Measurements from ENCODE around the gene DST. TPM values are rescaled to one million over a fixed set of nuclear protein-coding genes. Genes with fewer than 3 reads are reported as not detected.

Gene DST
- total RNA-seq, 1 donor from 2014 or later: 259 TPM

DNA sequence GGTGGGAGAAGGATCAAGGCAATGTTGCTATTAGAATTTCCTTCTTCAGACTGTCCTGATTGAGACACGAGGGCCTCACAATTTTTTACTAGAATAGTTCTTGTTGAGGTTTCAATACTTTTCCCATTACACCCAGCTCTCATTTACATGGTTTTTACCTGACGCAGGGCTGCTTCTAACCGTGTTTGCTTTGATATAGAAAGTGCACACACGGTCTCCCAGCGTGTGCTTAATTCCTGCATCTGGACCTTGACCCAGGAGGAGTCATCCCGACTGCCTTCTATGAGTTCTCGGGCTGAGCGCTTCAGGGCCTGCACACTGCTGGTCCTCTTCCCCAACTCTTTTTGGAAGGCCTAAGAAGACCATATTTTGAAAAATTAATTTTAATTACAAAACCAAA lies 160.2 kb downstream of the DST start:
- peaks cover 42% of the 10 kb centered on the region for H3K36me3 Mint-ChIP-seq
- H4K20me1 ChIP-seq (ENCODE audit: low read depth): no peaks in the 10 kb centered on the region

DNA sequence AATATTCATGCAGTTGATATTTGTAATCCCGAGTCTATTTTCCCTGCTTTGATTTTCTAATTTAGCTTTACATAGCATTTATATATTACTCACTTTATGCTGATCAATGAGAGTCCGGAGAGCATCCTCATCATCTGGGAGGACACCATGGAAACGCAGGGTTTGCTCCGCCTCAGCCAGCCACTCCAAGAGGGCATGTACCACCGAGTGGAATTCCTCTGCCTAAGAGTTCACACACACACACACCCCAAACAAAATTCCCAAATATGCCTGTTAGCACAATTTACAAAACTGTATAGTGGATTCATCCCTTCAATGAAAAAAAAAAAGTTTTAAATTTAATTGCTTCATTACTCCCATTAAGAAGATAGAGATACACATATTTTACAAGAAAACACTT lies 160.7 kb downstream of the DST start:
- H2AFZ ChIP-seq (replicated peaks): no peak overlapping the region
- H3K27ac ChIP-seq: no peak overlapping the region
- no peaks in the 10 kb centered on the region for H3K79me2 ChIP-seq (ENCODE audit: low read depth)
- H3K4me2 ChIP-seq: no peak overlapping the region
- no peak overlapping the region for H3K4me3 ChIP-seq
- no peaks in the 10 kb centered on the region for H3K9me3 ChIP-seq (ENCODE audit: low read depth)
- H3F3A ChIP-seq (ENCODE audit: low read depth): no peaks in the 10 kb centered on the region
- TF ChIP-seq, protein P1, sequence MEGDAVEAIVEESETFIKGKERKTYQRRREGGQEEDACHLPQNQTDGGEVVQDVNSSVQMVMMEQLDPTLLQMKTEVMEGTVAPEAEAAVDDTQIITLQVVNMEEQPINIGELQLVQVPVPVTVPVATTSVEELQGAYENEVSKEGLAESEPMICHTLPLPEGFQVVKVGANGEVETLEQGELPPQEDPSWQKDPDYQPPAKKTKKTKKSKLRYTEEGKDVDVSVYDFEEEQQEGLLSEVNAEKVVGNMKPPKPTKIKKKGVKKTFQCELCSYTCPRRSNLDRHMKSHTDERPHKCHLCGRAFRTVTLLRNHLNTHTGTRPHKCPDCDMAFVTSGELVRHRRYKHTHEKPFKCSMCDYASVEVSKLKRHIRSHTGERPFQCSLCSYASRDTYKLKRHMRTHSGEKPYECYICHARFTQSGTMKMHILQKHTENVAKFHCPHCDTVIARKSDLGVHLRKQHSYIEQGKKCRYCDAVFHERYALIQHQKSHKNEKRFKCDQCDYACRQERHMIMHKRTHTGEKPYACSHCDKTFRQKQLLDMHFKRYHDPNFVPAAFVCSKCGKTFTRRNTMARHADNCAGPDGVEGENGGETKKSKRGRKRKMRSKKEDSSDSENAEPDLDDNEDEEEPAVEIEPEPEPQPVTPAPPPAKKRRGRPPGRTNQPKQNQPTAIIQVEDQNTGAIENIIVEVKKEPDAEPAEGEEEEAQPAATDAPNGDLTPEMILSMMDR (IDR thresholded peaks at IDR 0.05): no peak
- TF ChIP-seq EZH2 (IDR thresholded peaks at IDR 0.05) (no peak), EZH2phosphoT487 (IDR thresholded peaks at IDR 0.05) (no peak)
- H4K20me1 ChIP-seq (ENCODE audit: low read depth): no peaks in the 10 kb centered on the region
- DNase-seq (ENCODE audit: low spot score): no peak
- H3K36me3 ChIP-seq: peaks cover 44% of the 10 kb centered on the region
- no peak overlapping the region for H3K9ac ChIP-seq
- no peaks in the 10 kb centered on the region for H3K9me3 Mint-ChIP-seq
- no peaks in the 10 kb centered on the region for H3K27me3 ChIP-seq
- peaks cover 5% of the 10 kb centered on the region for H3K4me1 Mint-ChIP-seq
- H3K27me3 Mint-ChIP-seq (ENCODE audit: insufficient read depth, low read depth): no peaks in the 10 kb centered on the region
- no peaks in the 10 kb centered on the region for H3K4me1 ChIP-seq
- H3K27ac Mint-ChIP-seq: no peak overlapping the region
- H3K36me3 Mint-ChIP-seq: peaks cover 45% of the 10 kb centered on the region
- no peak overlapping the region for H3K4me3 Mint-ChIP-seq

More for the DNA sequence above, 160.2 kb downstream of the DST start:
- Histone ChIP-seq H3K27me3 (no peaks in the 10 kb centered on the region), H3K4me3 (no peak overlapping the region), H3F3A (ENCODE audit: low read depth) (no peaks in the 10 kb centered on the region), H3K79me2 (ENCODE audit: low read depth) (no peaks in the 10 kb centered on the region), H3K9ac (no peak overlapping the region), H3K9me3 (ENCODE audit: low read depth) (no peaks in the 10 kb centered on the region), H3K4me1 (no peaks in the 10 kb centered on the region), H3K4me2 (no peak overlapping the region), H3K27ac (no peak overlapping the region), H2AFZ (replicated peaks) (no peak overlapping the region), H3K36me3 (peaks cover 47% of the 10 kb centered on the region)
- no peaks in the 10 kb centered on the region for H3K27me3 Mint-ChIP-seq (ENCODE audit: insufficient read depth, low read depth)
- TF ChIP-seq EZH2phosphoT487 (IDR thresholded peaks at IDR 0.05): no peak
- no peak for TF ChIP-seq EZH2 (IDR thresholded peaks at IDR 0.05)
- TF ChIP-seq, protein P1 (IDR thresholded peaks at IDR 0.05): no peak
- H3K9me3 Mint-ChIP-seq: no peaks in the 10 kb centered on the region
- H3K4me3 Mint-ChIP-seq: no peak overlapping the region
- H3K27ac Mint-ChIP-seq: no peak overlapping the region
- peaks cover 5% of the 10 kb centered on the region for H3K4me1 Mint-ChIP-seq
- no peak for DNase-seq (ENCODE audit: low spot score)

DNA sequence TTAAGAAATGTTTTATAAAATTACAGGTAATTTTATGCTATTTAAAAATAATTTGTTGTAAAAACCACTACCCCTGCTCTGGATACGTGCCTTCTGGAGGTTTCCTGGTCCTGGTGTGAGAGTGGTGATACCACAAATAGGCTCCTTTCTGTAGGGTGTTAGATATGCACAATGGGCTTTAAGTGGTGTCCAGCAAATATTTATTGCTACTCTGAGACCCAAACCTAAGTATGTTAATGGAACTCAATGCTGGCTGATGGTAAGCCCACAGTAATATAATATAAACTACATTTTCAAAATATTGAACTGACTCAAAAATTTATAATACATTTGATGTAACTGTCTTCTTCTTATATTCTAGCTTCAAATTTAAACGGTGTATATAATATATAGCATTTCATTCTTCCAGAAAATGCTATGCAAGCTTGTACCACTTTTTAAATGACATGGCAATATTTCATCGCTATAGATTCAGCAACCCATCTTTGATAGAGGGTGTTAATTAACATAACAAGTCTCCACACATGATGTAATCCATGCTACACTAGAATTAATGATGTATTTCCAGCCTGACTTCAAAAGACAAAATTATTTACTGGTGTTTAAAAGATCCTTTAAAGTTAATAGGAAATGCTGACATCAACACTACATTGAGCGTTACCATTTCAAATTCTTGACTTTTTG lies 161.9 kb downstream of the DST start:
- H3K4me3 Mint-ChIP-seq: no peak overlapping the region
- H3K27ac Mint-ChIP-seq: no peak overlapping the region
- TF ChIP-seq EZH2phosphoT487 (IDR thresholded peaks at IDR 0.05) (no peak), EZH2 (IDR thresholded peaks at IDR 0.05) (no peak)
- TF ChIP-seq, protein P1 (IDR thresholded peaks at IDR 0.05): no peak
- H3K9me3 ChIP-seq (ENCODE audit: low read depth): no peaks in the 10 kb centered on the region
- peaks cover 42% of the 10 kb centered on the region for H3K36me3 Mint-ChIP-seq
- H3K79me2 ChIP-seq (ENCODE audit: low read depth): no peaks in the 10 kb centered on the region
- no peaks in the 10 kb centered on the region for H4K20me1 ChIP-seq (ENCODE audit: low read depth)
- H3K9me3 Mint-ChIP-seq: no peaks in the 10 kb centered on the region
- no peaks in the 10 kb centered on the region for H3F3A ChIP-seq (ENCODE audit: low read depth)
- H2AFZ ChIP-seq (replicated peaks): no peak overlapping the region
- H3K36me3 ChIP-seq: peaks cover 43% of the 10 kb centered on the region
- H3K27me3 Mint-ChIP-seq (ENCODE audit: insufficient read depth, low read depth): no peaks in the 10 kb centered on the region
- H3K27me3 ChIP-seq: no peaks in the 10 kb centered on the region
- H3K9ac ChIP-seq: no peak overlapping the region
- H3K4me1 Mint-ChIP-seq: peaks cover 5% of the 10 kb centered on the region
- no peak for DNase-seq (ENCODE audit: low spot score)
- H3K27ac ChIP-seq: no peak overlapping the region
- no peak overlapping the region for H3K4me2 ChIP-seq
- no peak overlapping the region for H3K4me3 ChIP-seq
- no peaks in the 10 kb centered on the region for H3K4me1 ChIP-seq
